HEK293 (cell line): ENCODE measurements around the gene HIRIP3.
A peak's percentile ranks its signal among the peaks of the same experiment; 100 is the strongest.

Source experiments
- BCL11B ChIP-seq: fragments of 450-650 bp; formaldehyde crosslinking; IDR thresholded peaks from 2 replicates; pipeline ENCODE4 v1.5.1; 2016; ENCODE audit warnings: low read depth, missing biosample characterization, missing genetic modification characterization
- ELK4 ChIP-seq: IDR thresholded peaks from 2 replicates; pipeline ENCODE4 v1.6.1; 2011; ENCODE audit warnings: mild to moderate bottlenecking, low read depth, low read length, borderline replicate concordance
- FEZF1 ChIP-seq: fragments of 450-650 bp; formaldehyde crosslinking; IDR thresholded peaks from 2 replicates; pipeline ENCODE4 v1.5.1; 2016; ENCODE audit warnings: missing biosample characterization, missing genetic modification characterization
- GFI1B ChIP-seq: fragments of 450-650 bp; formaldehyde crosslinking; IDR thresholded peaks from 2 replicates; pipeline ENCODE4 v1.5.1; 2016; ENCODE audit warnings: missing biosample characterization, missing genetic modification characterization
- HIC1 ChIP-seq: fragments of 450-650 bp; formaldehyde crosslinking; IDR thresholded peaks from 2 replicates; pipeline ENCODE4 v1.5.1; 2016; ENCODE audit warnings: missing biosample characterization, missing genetic modification characterization
- INSM2 ChIP-seq: fragments of 450-650 bp; formaldehyde crosslinking; IDR thresholded peaks from 2 replicates; pipeline ENCODE4 v1.5.1; 2016; ENCODE audit warnings: missing biosample characterization, missing genetic modification characterization
- KLF1 ChIP-seq: fragments of 450-650 bp; formaldehyde crosslinking; IDR thresholded peaks from 2 replicates; pipeline ENCODE4 v1.5.1; 2016; ENCODE audit warnings: missing biosample characterization, missing genetic modification characterization
- OVOL3 ChIP-seq: fragments of 450-650 bp; formaldehyde crosslinking; IDR thresholded peaks from 2 replicates; pipeline ENCODE4 v1.5.1; 2016; ENCODE audit warnings: missing biosample characterization, missing genetic modification characterization
- PRDM6 ChIP-seq: fragments of 450-650 bp; formaldehyde crosslinking; IDR thresholded peaks from 2 replicates; pipeline ENCODE4 v1.5.1; 2017; ENCODE audit warnings: missing biosample characterization, missing genetic modification characterization
- REST ChIP-seq: fragments of 450-650 bp; formaldehyde crosslinking; IDR thresholded peaks from 2 replicates; pipeline ENCODE4 v1.5.1; 2016; ENCODE audit warnings: missing biosample characterization, missing genetic modification characterization
- ZFHX2 ChIP-seq: fragments of 450-650 bp; formaldehyde crosslinking; conservative IDR thresholded peaks from 2 replicates; pipeline ENCODE4 v1.5.1; 2016; ENCODE audit warnings: missing biosample characterization, missing genetic modification characterization
- ZNF114 ChIP-seq: fragments of 450-650 bp; formaldehyde crosslinking; IDR thresholded peaks from 2 replicates; pipeline ENCODE4 v1.5.0; 2017; ENCODE audit warnings: missing biosample characterization, missing genetic modification characterization
- ZNF133 ChIP-seq: fragments of 450-650 bp; formaldehyde crosslinking; IDR thresholded peaks from 2 replicates; pipeline ENCODE4 v1.5.1; 2016; ENCODE audit warnings: missing biosample characterization, missing genetic modification characterization
- ZNF169 ChIP-seq: fragments of 450-650 bp; formaldehyde crosslinking; IDR thresholded peaks from 2 replicates; pipeline ENCODE4 v1.5.1; 2016; ENCODE audit warnings: missing biosample characterization, missing genetic modification characterization
- ZNF202 ChIP-seq: fragments of 450-650 bp; formaldehyde crosslinking; IDR thresholded peaks from 2 replicates; pipeline ENCODE4 v1.5.1; 2016; ENCODE audit warnings: missing biosample characterization, missing genetic modification characterization, borderline replicate concordance
- ZNF211 ChIP-seq: fragments of 450-650 bp; formaldehyde crosslinking; IDR thresholded peaks from 2 replicates; pipeline ENCODE4 v1.5.1; 2016; ENCODE audit warnings: low read depth, missing biosample characterization, missing genetic modification characterization
- ZNF239 ChIP-seq: fragments of 450-650 bp; formaldehyde crosslinking; IDR thresholded peaks from 2 replicates; pipeline ENCODE4 v1.5.1; 2016; ENCODE audit warnings: missing biosample characterization, missing genetic modification characterization
- ZNF366 ChIP-seq: fragments of 450-650 bp; formaldehyde crosslinking; conservative IDR thresholded peaks from 2 replicates; pipeline ENCODE4 v1.5.1; 2016; ENCODE audit warnings: missing biosample characterization, missing genetic modification characterization
- ZNF37A ChIP-seq: fragments of 450-650 bp; IDR thresholded peaks from 2 replicates; pipeline ENCODE4 v1.5.1; 2018; ENCODE audit warnings: missing biosample characterization, missing genetic modification characterization
- ZNF473 ChIP-seq: fragments of 450-650 bp; formaldehyde crosslinking; IDR thresholded peaks from 2 replicates; pipeline ENCODE4 v1.5.1; 2017; ENCODE audit warnings: missing biosample characterization, missing genetic modification characterization
- ZNF555 ChIP-seq: fragments of 450-650 bp; formaldehyde crosslinking; conservative IDR thresholded peaks from 2 replicates; pipeline ENCODE4 v1.5.1; 2017; ENCODE audit warnings: missing biosample characterization, mild to moderate bottlenecking, missing genetic modification characterization, inconsistent platforms
- ZNF654 ChIP-seq: fragments of 450-650 bp; formaldehyde crosslinking; IDR thresholded peaks from 2 replicates; pipeline ENCODE4 v1.5.1; 2016; ENCODE audit warnings: low read depth, missing biosample characterization, missing genetic modification characterization
- ZNF660 ChIP-seq: fragments of 450-650 bp; IDR thresholded peaks from 2 replicates; pipeline ENCODE4 v1.5.1; 2018; ENCODE audit warnings: missing biosample characterization, mild to moderate bottlenecking, missing genetic modification characterization
- ZNF76 ChIP-seq: fragments of 450-650 bp; formaldehyde crosslinking; IDR thresholded peaks from 2 replicates; pipeline ENCODE4; 2016; ENCODE audit warnings: low read depth, missing biosample characterization, missing genetic modification characterization, borderline replicate concordance
- ZNF830 ChIP-seq: fragments of 450-650 bp; IDR thresholded peaks from 2 replicates; pipeline ENCODE4 v1.5.0; 2018; ENCODE audit warnings: missing biosample characterization, missing genetic modification characterization, low read depth, mild to moderate bottlenecking, moderate library complexity
- ZXDB ChIP-seq: fragments of 450-650 bp; formaldehyde crosslinking; IDR thresholded peaks from 2 replicates; pipeline ENCODE4 v1.5.1; 2016; ENCODE audit warnings: missing biosample characterization, missing genetic modification characterization

The HIRIP3 gene

GRCh38 chr16:30010844-30011713, 15.7 kb upstream of the HIRIP3 start, which contains the start of gene DOC2A (continued):
- no peak for TF ChIP-seq ZNF473 (tag by site-specific recombination)
- 0 out of 2 replicates have a peak, but pooled peaks have one; percentile 15 for TF ChIP-seq INSM2 (tag by site-specific recombination)
- peak; percentile 10; the same call in 1 of the 2 replicates for TF ChIP-seq ZFHX2
- no peak for TF ChIP-seq ZNF660
- no peak for TF ChIP-seq REST (tag by site-specific recombination)
- TF ChIP-seq OVOL3 (tag by site-specific recombination) = no peak
- TF ChIP-seq ELK4 = no peak
- TF ChIP-seq ZNF133 (tag by site-specific recombination) = no peak
- TF ChIP-seq BCL11B = no peak
- no peak for TF ChIP-seq ZNF202 (tag by site-specific recombination)
- no peak for TF ChIP-seq FEZF1 (tag by site-specific recombination)
- no peak for TF ChIP-seq ZNF211 (tag by site-specific recombination)
- TF ChIP-seq ZNF76 = no peak
- peak; percentile 53; the same call in 1 of the 2 replicates for TF ChIP-seq HIC1 (tag by site-specific recombination)
- TF ChIP-seq ZNF37A (tag by site-specific recombination) = no peak
- TF ChIP-seq PRDM6 (tag by site-specific recombination) = no peak
- TF ChIP-seq GFI1B (tag by site-specific recombination) = no peak
- TF ChIP-seq ZNF169 (tag by site-specific recombination) = no peak
- peak; percentile 54; the same call in 1 of the 2 replicates for TF ChIP-seq ZXDB (tag by site-specific recombination)
- TF ChIP-seq ZNF555 (tag by site-specific recombination) = no peak
- TF ChIP-seq ZNF830 (tag by site-specific recombination) = no peak
- no peak for TF ChIP-seq ZNF654
- no peak for TF ChIP-seq ZNF239 (tag by site-specific recombination)
- no peak for TF ChIP-seq ZNF114 (tag by site-specific recombination)
- TF ChIP-seq ZNF366 (tag by site-specific recombination) = no peak
- TF ChIP-seq KLF1 (tag by site-specific recombination) = peak; percentile 40; the same call in 1 of the 2 replicates
